ENCODE measurements around the gene FASTK.
"Not testable (repeated sequence)": the region's sequence is repeated elsewhere in the genome, so short reads cannot be mapped to it uniquely, and the experiment has no call there.

GRCh38 chr7:151026771-151027727 is 53.6 kb downstream of the FASTK start:
- not testable (repeated sequence) for TF ChIP-seq CTCF (IDR thresholded peaks at IDR 0.05; ENCODE audit: low read length); EZH2 (IDR thresholded peaks at IDR 0.05; ENCODE audit: borderline replicate concordance, low read length)

All from OCI-LY1 (cell line).